Measurements from ENCODE around the gene NAALADL2. TPM values are rescaled to one million over a fixed set of nuclear protein-coding genes. Genes with fewer than 3 reads are reported as not detected.

Gene NAALADL2
- total RNA-seq, 1 experiment from 2014 or later: 2.7 TPM

DNA sequence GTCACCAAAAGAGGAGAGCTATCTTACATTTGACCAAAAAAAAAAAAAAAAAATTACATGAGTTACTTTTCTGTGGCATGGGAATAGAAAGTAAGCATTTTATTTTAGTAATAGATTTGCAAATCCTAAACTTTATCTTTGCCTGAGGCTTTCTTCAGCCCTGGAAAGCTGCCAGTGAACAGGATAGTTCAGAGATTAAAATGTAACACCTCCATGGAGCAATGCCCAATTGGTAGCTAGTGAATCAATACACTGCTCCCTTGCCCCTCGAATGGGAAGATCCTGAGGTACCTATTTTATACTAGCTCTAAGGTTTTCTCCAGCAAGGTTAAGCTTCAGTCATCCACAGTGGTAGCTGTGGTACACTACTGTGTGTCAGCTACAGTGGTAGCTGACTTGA lies 867.1 kb downstream of the NAALADL2 start:
- in situ Hi-C loops (cut with HindIII; ENCODE audit: low pct_unique_long_range_greater_than_20kb, low sequenced_read_pairs): no loop called here
- BruUV-seq (replicated peaks): no TSS peak
- Histone ChIP-seq H3K27ac (ENCODE audit: low read length) (no peak overlapping the region), H3K36me3 (ENCODE audit: control insufficient read depth, insufficient read depth, low read length) (no peaks in the 10 kb centered on the region), H3K4me1 (ENCODE audit: control insufficient read depth, insufficient read depth, low read length) (no peaks in the 10 kb centered on the region), H3K4me3 (ENCODE audit: low read depth in 2 of 2, low read length in 2 of 2) (no peak overlapping the region), H3K27me3 (ENCODE audit: control insufficient read depth, insufficient read depth, low read length) (no peaks in the 10 kb centered on the region), H3K9me3 (ENCODE audit: control insufficient read depth, insufficient read depth, low read depth, low read length) (no peaks in the 10 kb centered on the region)
- DNase-seq (ENCODE audit: low read depth, low spot score): no peak
- no peak for ATAC-seq
- CTCF ChIA-PET: no interaction called here
- TF ChIP-seq SIN3A (IDR thresholded peaks at IDR 0.05; ENCODE audit: borderline replicate concordance, insufficient read depth, low read depth, low read length): no peak
- POLR2A ChIA-PET: no interaction called here
- intact Hi-C loops (cut with micrococcal nuclease; ENCODE audit: unreplicated experiment): no loop called here

DNA sequence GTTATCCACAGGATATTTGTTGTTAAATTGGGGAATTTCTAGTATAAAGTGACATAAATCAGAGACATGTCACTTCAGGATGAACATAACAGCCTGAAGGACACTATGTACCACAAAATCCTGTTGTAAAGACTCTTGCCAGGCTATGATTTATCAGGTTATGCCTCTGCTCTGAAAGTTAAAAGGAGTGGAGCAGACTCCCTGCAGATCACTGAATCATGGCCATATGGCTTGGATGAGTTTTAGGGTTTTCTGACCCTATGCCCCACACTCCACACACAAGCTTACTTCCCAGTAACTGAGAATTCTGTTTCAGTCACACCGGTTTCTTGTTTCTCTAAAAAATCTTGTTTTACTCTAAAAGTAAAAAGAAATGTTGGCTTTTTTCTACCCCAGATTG lies 869.4 kb downstream of the NAALADL2 start:
- CTCF ChIA-PET: no interaction called here
- H3K9me3 ChIP-seq (ENCODE audit: control insufficient read depth, insufficient read depth, low read depth, low read length): no peaks in the 10 kb centered on the region
- POLR2A ChIA-PET: no interaction called here
- TF ChIP-seq POLR2AphosphoS5 (IDR thresholded peaks at IDR 0.05; ENCODE audit: low read depth, low read length) (no peak), SIN3A (IDR thresholded peaks at IDR 0.05; ENCODE audit: borderline replicate concordance, insufficient read depth, low read depth, low read length) (no peak), TCF7L2 (IDR thresholded peaks at IDR 0.05; ENCODE audit: low read depth, low read length) (no peak)
- TF ChIP-seq, protein P1, sequence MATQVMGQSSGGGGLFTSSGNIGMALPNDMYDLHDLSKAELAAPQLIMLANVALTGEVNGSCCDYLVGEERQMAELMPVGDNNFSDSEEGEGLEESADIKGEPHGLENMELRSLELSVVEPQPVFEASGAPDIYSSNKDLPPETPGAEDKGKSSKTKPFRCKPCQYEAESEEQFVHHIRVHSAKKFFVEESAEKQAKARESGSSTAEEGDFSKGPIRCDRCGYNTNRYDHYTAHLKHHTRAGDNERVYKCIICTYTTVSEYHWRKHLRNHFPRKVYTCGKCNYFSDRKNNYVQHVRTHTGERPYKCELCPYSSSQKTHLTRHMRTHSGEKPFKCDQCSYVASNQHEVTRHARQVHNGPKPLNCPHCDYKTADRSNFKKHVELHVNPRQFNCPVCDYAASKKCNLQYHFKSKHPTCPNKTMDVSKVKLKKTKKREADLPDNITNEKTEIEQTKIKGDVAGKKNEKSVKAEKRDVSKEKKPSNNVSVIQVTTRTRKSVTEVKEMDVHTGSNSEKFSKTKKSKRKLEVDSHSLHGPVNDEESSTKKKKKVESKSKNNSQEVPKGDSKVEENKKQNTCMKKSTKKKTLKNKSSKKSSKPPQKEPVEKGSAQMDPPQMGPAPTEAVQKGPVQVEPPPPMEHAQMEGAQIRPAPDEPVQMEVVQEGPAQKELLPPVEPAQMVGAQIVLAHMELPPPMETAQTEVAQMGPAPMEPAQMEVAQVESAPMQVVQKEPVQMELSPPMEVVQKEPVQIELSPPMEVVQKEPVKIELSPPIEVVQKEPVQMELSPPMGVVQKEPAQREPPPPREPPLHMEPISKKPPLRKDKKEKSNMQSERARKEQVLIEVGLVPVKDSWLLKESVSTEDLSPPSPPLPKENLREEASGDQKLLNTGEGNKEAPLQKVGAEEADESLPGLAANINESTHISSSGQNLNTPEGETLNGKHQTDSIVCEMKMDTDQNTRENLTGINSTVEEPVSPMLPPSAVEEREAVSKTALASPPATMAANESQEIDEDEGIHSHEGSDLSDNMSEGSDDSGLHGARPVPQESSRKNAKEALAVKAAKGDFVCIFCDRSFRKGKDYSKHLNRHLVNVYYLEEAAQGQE (IDR thresholded peaks at IDR 0.05; ENCODE audit: insufficient read depth in 1 of 2, low read depth in 2 of 2, low read length in 1 of 2): no peak
- TF ChIP-seq, protein P2, sequence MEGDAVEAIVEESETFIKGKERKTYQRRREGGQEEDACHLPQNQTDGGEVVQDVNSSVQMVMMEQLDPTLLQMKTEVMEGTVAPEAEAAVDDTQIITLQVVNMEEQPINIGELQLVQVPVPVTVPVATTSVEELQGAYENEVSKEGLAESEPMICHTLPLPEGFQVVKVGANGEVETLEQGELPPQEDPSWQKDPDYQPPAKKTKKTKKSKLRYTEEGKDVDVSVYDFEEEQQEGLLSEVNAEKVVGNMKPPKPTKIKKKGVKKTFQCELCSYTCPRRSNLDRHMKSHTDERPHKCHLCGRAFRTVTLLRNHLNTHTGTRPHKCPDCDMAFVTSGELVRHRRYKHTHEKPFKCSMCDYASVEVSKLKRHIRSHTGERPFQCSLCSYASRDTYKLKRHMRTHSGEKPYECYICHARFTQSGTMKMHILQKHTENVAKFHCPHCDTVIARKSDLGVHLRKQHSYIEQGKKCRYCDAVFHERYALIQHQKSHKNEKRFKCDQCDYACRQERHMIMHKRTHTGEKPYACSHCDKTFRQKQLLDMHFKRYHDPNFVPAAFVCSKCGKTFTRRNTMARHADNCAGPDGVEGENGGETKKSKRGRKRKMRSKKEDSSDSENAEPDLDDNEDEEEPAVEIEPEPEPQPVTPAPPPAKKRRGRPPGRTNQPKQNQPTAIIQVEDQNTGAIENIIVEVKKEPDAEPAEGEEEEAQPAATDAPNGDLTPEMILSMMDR (IDR thresholded peaks at IDR 0.05): no peak
- no TSS peak for BruUV-seq (replicated peaks)
- H3K27me3 ChIP-seq (ENCODE audit: control insufficient read depth, insufficient read depth, low read length): no peaks in the 10 kb centered on the region
- no peaks in the 10 kb centered on the region for H3K4me1 ChIP-seq (ENCODE audit: control insufficient read depth, insufficient read depth, low read length)
- DNase-seq (ENCODE audit: low read depth, low spot score) (no peak), ATAC-seq (no peak)
- intact Hi-C loops (cut with micrococcal nuclease; ENCODE audit: unreplicated experiment): no loop called here
- H3K4me3 ChIP-seq (ENCODE audit: low read depth in 2 of 2, low read length in 2 of 2): no peak overlapping the region
- no peak overlapping the region for H3K27ac ChIP-seq (ENCODE audit: low read length)
- in situ Hi-C loops (cut with HindIII; ENCODE audit: low pct_unique_long_range_greater_than_20kb, low sequenced_read_pairs): no loop called here
- H3K36me3 ChIP-seq (ENCODE audit: control insufficient read depth, insufficient read depth, low read length): no peaks in the 10 kb centered on the region

DNA sequence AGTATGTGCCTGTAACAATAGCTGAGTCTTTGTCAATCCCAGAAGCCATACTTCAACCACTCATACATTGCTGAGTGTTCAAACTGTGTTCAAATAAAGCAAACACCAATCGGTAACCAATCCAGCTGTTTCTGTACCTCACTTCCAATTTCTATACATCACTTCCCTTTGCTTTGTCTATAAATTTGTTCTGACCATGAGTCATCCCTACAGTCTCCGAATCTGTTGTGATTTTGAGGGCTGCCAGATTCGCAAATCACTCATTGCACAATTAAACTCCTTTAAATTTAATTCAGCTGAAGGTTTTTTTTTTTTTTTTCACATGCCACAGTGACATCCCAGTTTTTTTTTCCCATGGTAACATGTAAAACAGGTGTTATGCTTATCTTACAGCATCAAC lies 870.3 kb downstream of the NAALADL2 start:
- Histone ChIP-seq H3K4me1 (ENCODE audit: control insufficient read depth, insufficient read depth, low read length) (no peaks in the 10 kb centered on the region), H3K9me3 (ENCODE audit: control insufficient read depth, insufficient read depth, low read depth, low read length) (no peaks in the 10 kb centered on the region), H3K36me3 (ENCODE audit: control insufficient read depth, insufficient read depth, low read length) (no peaks in the 10 kb centered on the region), H3K4me3 (ENCODE audit: low read depth in 2 of 2, low read length in 2 of 2) (no peak overlapping the region), H3K27me3 (ENCODE audit: control insufficient read depth, insufficient read depth, low read length) (no peaks in the 10 kb centered on the region), H3K27ac (ENCODE audit: low read length) (no peak overlapping the region)
- BruUV-seq (replicated peaks): no TSS peak
- CTCF ChIA-PET: no interaction called here
- TF ChIP-seq POLR2AphosphoS5 (IDR thresholded peaks at IDR 0.05; ENCODE audit: low read depth, low read length) (no peak), SIN3A (IDR thresholded peaks at IDR 0.05; ENCODE audit: borderline replicate concordance, insufficient read depth, low read depth, low read length) (no peak), TCF7L2 (IDR thresholded peaks at IDR 0.05; ENCODE audit: low read depth, low read length) (no peak)
- TF ChIP-seq, protein P2 (IDR thresholded peaks at IDR 0.05): no peak
- TF ChIP-seq, protein P1 (IDR thresholded peaks at IDR 0.05; ENCODE audit: insufficient read depth in 1 of 2, low read depth in 2 of 2, low read length in 1 of 2): no peak
- ATAC-seq (no peak), DNase-seq (ENCODE audit: low read depth, low spot score) (no peak)
- intact Hi-C loops (cut with micrococcal nuclease; ENCODE audit: unreplicated experiment) (no loop called here), in situ Hi-C loops (cut with HindIII; ENCODE audit: low pct_unique_long_range_greater_than_20kb, low sequenced_read_pairs) (no loop called here)
- POLR2A ChIA-PET: no interaction called here
